GM10847 (cell line): Measurements from ENCODE around the gene TCF4.

ENCODE experiments used
- POLR2A ChIP-seq: IDR thresholded peaks from 2 replicates; pipeline ENCODE4 v1.6.1; 2011; ENCODE audit not compliant: insufficient read length; ENCODE audit errors: extremely low read depth

The TCF4 gene

DNA sequence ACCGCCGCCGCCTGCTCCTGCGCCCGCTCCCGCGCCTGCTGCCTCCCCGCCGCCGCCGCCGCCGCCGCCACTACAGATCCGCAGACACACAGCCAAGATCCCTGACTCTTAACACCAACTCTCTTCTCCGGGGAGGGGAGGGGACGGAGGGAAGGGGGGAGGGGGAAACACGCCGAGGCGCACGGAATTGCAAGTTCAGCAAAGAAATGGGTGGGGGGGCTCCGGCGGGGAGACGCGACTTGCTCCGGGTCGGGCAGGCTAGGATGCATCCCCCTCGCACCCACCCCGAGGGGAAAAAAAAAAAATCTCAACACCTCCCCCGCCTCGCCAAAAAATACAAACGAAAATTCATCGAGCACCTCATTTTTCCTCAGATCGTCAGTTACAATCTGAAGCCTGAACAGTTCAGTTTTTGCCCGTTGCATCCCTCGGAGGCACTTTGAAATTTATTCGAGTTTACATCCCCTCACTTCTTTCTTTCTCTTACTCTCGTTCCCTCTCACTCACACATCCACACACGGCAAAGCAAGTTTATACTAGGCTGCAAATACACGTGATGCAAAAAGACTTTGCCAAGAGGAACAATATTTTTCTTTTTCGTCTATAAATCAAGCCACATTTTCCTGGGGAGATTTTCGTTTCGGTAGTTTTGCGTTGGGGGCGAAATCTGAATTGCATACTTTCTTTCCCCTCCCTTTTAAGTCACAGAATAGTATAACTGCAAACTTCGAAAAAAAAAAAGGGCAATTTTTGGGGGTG is at the start of gene TCF4:
Gene TCF4, minus strand, starts transcription at position 82 of the 759 bp plus-strand sequence. CDS start 1,076 bp downstream, outside the sequence.
- no peak for TF ChIP-seq POLR2A

DNA sequence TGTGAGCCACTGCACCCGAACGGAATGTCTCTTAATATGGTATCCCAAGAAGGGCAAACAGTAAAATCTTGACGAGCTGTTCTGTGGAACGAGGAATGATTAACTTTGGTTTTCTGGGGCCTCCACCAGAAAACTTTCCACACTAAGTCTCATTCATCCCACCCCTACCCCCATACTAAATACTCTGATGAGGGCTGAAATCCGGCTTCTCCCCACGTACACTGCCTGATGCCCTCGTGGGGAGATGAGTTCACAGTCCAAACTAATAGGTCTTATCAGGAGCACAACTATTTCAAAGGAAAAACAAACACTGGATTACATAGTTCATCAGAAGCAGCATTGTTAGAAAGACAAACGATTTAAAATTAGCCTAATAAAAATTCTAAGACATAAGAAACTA is 49.2 kb upstream of the TCF4 start:
- no peak for TF ChIP-seq POLR2A

DNA sequence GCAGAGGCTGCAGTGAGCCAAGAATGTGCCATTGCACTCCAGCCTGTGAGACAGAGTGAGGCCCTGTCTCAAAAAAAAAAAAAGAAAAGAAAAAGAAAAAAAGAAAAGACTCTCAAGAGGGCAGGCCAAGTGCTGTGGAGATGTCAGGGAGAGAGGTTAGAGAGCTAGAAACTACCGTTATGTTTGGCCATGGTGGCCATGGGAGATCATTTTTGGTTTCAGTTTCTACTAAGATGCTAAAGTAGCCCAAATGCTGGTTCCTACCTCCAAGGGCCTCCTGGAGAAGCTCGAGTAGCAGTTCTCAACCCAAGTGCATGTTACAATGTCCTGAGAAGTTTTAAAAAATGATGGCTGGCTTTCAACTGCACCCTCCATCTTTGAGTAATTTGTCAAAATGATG is 47.4 kb upstream of the TCF4 start:
- TF ChIP-seq POLR2A: no peak

DNA sequence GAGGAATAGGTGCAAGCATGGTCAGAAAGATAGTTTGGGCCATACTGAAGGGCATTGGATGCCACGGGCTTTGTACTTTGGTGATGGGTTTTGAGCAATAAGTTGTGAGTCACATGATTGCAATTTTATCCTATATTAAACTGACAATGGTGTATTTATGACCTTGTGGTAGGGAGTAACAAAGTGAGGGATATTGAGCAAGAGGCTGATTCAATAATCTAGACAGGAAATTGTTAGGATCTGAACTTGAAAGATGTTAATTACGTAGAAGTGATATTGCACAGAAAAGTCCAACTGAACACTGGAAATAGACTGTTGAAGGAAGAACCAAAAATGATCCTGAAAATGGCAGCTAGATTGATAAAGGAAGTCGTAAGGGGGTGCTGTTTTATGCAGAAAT is 46.6 kb upstream of the TCF4 start:
- no peak for TF ChIP-seq POLR2A

DNA sequence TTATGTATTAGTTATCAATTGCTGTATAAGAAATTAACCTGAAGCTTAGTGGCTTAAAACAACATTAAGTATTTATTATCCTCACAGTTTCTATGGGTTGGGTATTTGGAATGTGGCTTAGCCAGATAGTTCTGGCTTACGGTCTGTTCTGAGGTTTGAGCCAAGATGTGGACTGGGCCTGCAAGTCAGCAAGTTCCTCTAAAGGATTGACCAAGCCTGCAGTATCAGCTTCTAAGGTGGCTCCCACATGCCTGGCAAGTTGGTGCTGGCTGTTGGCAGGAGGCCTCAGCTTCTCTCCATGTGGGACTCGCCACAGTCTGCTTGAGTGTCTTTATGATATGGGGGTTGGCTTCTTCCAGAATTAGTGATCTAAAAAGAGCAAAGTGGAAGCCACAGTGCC is 45.0 kb upstream of the TCF4 start:
- TF ChIP-seq POLR2A: no peak

DNA sequence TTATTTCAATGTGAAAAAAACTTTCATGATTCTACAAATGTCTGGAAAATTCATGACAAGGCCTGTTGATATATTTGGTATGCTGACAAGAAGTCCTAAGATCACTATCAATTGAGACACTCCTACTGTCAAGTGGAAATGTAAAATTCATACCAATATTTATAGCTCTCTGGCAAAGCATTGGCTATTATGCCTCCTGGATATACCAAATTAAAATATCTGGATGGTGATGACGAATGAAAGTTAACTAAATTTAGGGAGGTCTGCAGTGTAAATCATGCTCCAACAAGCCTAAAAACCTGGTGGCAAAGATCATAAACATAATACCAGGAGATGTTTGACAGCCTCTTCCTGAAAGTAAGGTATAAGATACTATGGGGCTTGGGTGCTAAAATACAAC is 41.1 kb upstream of the TCF4 start:
- no peak for TF ChIP-seq POLR2A

DNA sequence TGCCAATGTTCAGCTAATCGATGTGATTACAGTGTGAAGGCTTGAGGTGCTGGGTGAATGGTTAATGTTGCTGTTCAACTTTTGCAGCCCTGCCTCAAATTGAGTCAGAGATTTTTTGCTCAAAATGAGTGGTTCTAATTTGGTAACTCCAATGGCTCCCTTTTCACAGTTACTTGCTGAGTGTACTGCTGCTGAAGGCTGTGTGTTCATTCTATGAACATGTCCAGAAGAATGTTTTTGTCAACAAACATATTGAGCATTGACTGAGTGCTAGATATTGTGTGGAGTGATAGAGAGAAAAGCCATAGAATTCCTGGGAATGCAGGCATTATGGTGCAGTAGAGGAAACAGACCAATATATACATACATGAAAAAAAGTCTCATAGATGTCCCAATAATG is 39.0 kb upstream of the TCF4 start:
- TF ChIP-seq POLR2A: no peak

DNA sequence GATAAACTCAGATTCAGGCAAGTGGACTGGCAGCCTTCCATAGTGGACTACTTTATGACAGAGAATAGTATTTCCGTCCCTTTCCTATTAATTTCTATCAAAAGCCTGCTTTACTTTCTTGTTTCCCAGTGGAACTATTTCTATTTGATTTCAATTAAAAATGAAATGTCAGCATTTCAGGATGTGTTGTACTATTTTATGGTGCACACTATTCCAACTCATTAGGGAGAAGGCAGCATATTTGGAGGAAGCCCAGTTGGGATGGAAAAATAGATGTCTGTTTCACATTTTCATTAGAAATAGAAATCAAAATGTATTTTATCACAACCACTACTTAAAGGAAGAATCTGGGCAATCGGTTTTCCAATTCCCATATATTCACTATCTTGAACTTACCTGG is 37.9 kb upstream of the TCF4 start:
- no peak for TF ChIP-seq POLR2A

DNA sequence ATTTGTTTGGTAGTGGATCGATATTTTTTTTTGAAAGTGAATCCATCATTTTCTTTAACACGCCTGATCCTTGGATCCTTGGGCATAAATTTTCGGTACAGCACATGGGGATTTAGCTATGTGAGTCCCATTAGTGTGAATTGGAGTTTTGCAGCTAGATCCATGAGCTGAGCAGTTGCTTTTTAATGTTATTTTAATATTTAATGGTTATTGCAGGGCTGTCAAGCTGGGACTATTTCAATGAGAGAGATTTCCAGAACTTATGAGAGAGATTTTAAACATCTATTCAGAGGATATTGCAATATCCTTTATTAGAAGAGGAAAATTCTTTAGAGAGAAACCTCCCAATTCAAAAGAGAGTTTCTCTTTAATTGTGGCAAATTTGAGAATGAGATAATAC is 35.6 kb upstream of the TCF4 start:
- no peak for TF ChIP-seq POLR2A

DNA sequence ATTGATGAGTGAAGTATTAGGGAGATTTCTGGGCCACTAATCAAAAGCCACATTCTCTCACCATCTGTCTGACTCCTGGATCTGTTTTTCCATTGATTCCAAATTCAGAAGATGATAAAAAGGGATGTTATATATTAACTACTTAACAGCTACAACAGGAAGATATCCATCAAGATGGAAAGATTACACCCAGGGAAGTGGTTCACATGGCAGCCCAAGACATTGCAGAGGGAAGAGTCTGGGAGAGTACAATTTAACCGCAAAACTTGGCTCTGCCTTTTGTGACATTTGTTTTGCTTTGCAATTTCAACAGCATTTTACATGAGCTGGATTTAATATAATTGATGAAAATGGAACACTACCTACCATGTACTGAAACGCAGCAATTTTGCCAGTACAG is 22.5 kb upstream of the TCF4 start:
- TF ChIP-seq POLR2A: no peak

DNA sequence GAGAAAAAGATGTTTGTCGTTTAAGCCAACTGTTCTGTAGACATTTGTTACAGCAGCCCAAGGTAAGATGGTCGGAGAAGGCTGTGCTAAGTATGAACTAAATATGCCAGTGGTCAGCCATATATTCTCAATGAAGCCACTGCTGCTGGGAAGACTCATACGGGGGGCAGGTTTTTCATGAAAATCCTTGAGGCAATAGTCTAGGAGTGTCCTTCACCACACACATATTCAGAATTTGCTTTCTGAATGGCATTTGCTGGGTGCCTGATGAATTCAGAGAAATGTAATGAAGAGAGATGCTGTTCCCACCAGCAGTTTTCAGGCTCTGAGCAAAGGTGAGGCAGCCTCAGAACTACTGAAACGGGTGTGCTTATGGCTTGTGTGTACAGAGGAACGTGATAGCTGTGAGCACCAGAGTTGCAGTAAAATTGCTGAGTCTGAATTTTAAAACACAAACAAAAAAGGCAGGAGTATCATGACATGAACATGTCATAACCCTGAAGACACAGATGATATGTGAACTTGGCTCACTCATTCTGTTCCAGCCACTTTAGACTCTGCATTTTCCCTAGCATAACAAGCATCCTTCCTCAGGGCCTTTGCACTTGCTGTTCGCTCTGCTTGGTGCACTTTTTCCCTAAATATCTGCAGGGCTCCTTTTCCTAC is 21.3 kb upstream of the TCF4 start:
- TF ChIP-seq POLR2A: no peak

DNA sequence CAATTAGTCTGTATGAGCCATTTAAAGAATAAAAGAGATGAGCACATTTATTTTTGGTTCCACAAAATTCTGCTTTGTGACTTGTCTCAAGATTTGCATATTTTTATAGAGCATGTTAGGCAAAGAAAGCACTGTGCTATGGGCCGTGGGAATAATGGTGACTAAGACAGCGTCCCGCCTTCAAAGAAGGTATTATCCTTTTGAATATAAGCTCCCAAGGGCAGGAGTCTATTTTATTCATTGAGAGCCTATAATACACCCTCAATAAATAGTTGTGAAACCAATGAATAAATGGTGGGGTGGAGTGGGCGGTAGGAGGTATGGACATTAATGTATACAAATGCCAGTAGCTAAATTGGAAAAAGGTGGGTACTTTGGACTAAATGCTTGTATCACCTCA is 20.5 kb upstream of the TCF4 start:
- no peak for TF ChIP-seq POLR2A

DNA sequence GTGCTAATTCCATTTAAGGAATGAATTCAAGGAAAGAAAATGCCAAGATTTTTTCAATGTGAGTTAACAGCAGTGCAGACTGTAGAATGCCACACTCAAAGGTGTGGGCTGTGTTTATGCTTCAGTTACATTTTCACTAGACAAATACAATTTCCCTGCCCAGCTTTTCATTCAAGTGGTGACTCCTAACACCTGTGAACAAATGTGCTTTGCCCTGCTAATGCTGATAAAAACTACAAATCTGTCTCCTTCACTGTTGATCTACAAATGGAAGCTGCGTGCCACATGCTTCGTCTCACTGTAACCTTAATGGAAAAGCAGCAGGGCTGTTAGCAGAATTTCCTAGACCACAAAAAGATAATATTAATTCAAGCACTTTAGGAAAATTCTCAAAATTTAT is 19.8 kb upstream of the TCF4 start:
- no peak for TF ChIP-seq POLR2A

DNA sequence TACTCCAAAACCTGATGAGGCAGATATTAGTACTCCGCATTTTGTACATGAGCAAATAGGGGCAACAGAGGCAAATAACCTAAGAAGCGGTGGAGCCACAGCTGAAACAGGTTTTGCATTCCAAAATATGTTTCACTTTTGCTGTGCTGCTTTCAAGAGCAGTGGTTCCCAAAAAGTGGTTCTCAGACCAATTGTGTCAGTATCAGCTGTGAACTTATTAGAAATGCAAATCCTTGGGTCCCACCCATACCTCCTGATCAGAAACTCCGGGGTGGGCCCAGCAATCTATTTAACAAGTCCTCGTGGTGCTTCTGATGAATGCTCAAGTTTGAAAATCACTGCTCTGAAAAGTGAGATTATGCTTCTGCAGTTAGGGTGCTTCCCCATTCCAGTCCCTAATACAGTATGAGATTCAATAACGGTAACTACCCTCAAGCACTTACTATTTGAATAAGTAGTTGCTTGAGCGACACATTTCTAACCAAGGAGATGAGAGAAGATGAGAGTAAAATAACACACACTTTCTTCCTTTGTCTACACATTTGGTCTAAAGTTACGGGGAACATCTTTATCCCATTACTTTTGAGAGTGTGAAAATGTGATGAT is 17.8 kb upstream of the TCF4 start:
- TF ChIP-seq POLR2A: no peak

DNA sequence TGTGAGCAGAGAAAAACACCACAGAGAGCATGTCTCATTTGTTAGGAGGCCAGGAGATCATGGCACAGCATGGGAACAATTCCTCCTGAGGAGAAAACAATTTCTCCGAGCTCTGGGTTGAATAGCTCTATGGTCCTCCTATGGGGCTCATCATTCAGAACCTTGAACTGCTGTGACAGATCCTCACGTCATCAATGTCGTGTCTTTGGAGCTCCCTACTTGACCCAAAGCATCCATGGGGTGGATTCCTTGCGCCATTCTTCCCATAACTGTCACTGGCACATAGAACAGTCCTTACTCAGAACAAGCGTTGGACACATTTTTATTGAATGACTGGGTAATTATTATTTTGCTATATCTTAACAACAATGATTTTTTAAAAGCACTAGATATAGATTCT is 15.8 kb upstream of the TCF4 start:
- no peak for TF ChIP-seq POLR2A

DNA sequence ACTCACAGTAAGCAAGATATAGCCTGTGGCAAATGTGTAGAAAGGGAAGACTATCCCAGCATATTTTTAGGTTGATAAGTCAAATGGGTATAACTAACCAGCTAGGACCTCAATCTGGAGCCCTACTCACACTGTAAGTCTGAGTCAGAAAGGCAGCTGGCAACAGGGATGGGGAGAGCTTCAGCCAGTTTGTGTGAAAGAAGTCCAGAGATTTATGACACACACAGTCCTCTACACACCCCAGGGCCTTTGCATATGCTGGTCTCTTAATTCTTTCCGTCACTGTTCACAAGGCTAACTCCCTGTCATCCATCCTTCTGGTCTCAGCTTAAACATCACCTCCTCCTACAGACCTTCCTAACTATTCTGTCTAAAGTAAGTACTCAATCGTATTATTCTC is 5.9 kb upstream of the TCF4 start:
- TF ChIP-seq POLR2A: no peak
